Activated T-helper 2 cell treated with anti-CD3 and anti-CD28 coated beads, Interferon-gamma antibody, Interleukin-2, Interleukin-4, amounts not matched to agents 10 μg/mL and 5 μg/mL and 100 μg/mL, durations not matched to agents 14 hours and 24 hours and 36 hours (primary cell): ENCODE measurements around the gene SUGCT. TPM values are rescaled to one million over a fixed set of nuclear protein-coding genes. Genes with fewer than 3 reads are reported as not detected.

ENCODE experiments used
- DNase-seq: peaks from one replicate; pipeline ENCODE4 v3.0.0; 2021; ENCODE audit warnings: low spot score
- H3K27ac Mint-ChIP-seq: one replicate; pipeline ENCODE4 v1.8.0; 2021; ENCODE audit warnings: mixed read lengths
- H3K27me3 Mint-ChIP-seq: one replicate; pipeline ENCODE4 v1.8.0; 2021; ENCODE audit warnings: low read depth, mixed read lengths
- H3K36me3 Mint-ChIP-seq: one replicate; pipeline ENCODE4 v1.8.0; 2021; ENCODE audit warnings: low read depth, mixed read lengths
- H3K4me1 Mint-ChIP-seq: one replicate; pipeline ENCODE4 v1.8.0; 2021; ENCODE audit warnings: low read depth, mixed read lengths
- H3K4me3 Mint-ChIP-seq: one replicate; pipeline ENCODE4 v1.8.0; 2021; ENCODE audit warnings: low read depth, mild to moderate bottlenecking, moderate library complexity, mixed read lengths
- H3K9me3 Mint-ChIP-seq: one replicate; pipeline ENCODE4 v1.8.0; 2021; ENCODE audit warnings: mixed read lengths
- intact Hi-C: fragments of 100-400 bp; cut with micrococcal nuclease; formaldehyde crosslinking; loops from one replicate; pipeline ENCODE4 v1.15.1; 2023
- total RNA-seq: library from RNA; stranded (reverse); gene quantifications from 2 replicates; pipeline ENCODE4 v1.2.3, GENCODE V29; 2022

SUGCT gene
- total RNA-seq, 1 donor from 2014 or later, result 0.43 TPM

GRCh38 chr7:40763319-40764287 is 628.8 kb downstream of the SUGCT start:
- Mint-ChIP-seq H3K27ac (no peak overlapping the region), H3K36me3 (no peaks in the 10 kb centered on the region), H3K4me3 (no peak overlapping the region), H3K4me1 (no peaks in the 10 kb centered on the region), H3K9me3 (no peaks in the 10 kb centered on the region), H3K27me3 (no peaks in the 10 kb centered on the region)
- intact Hi-C loops, result loop anchor here (5.0 kb wide), 1 partner anchor 436 kb away; no protein-coding TSS in a partner anchor
- DNase-seq, result no peak

DNA sequence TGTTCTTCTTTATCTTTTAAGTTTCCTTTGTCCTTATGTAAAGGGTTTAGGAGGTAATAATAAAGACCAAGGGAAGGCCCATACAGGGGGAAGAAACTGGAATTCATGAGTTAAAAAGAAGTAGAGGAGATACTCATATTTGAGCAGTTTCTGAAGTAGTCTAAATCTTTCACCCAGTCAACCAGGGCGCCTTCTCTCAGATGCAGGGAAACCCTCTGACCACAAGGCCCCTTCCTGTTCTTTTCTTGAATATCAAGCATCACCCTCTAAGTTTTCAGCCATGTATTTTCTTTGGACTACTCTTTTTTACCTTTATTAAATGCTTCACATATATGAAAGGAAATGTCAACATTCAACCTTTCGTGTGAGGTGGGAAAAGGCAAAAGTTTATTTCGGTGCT is 630.8 kb downstream of the SUGCT start:
- H3K4me3 Mint-ChIP-seq, result no peak overlapping the region
- no peak overlapping the region for H3K27ac Mint-ChIP-seq
- intact Hi-C loops, result no loop called here
- H3K9me3 Mint-ChIP-seq, result no peaks in the 10 kb centered on the region
- no peaks in the 10 kb centered on the region for H3K4me1 Mint-ChIP-seq
- H3K27me3 Mint-ChIP-seq, result no peaks in the 10 kb centered on the region
- no peaks in the 10 kb centered on the region for H3K36me3 Mint-ChIP-seq
- no peak for DNase-seq

- Mint-ChIP-seq H3K9me3 (no peaks in the 10 kb centered on the region), H3K4me3 (no peak overlapping the region), H3K4me1 (no peaks in the 10 kb centered on the region), H3K27me3 (no peaks in the 10 kb centered on the region), H3K36me3 (no peaks in the 10 kb centered on the region), H3K27ac (no peak overlapping the region)
- DNase-seq, result no peak
- intact Hi-C loops, result no loop called here
Measured at GRCh38 chr7:40772096-40772495, 637.3 kb downstream of the SUGCT start.

- intact Hi-C loops, result no loop called here
- H3K9me3 Mint-ChIP-seq, result no peaks in the 10 kb centered on the region
- no peaks in the 10 kb centered on the region for H3K27me3 Mint-ChIP-seq
- DNase-seq, result no peak
- H3K4me1 Mint-ChIP-seq, result no peaks in the 10 kb centered on the region
- no peaks in the 10 kb centered on the region for H3K36me3 Mint-ChIP-seq
- no peak overlapping the region for H3K4me3 Mint-ChIP-seq
- no peak overlapping the region for H3K27ac Mint-ChIP-seq
Measured at GRCh38 chr7:40773656-40774055, 638.9 kb downstream of the SUGCT start.

DNA sequence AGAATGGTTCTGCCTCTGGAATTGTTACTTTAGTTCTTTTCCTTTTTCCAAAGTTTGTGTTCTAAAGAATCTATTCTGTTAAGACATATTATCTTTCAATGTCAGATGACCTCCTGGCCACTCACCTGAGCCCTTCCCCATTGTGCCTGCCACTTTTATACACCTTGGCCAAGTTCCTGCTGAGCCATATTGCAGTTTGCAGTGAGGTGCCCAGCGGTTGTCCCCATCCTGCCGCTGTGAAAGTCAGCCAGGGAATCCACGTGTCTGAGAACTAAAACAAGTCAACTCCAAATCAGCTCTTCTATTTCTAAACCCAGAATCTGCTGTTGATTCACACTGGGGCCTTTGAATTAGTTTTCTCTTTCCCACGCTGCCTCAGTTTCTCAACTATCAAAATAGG is 641.1 kb downstream of the SUGCT start:
- no peaks in the 10 kb centered on the region for H3K36me3 Mint-ChIP-seq
- no peaks in the 10 kb centered on the region for H3K9me3 Mint-ChIP-seq
- H3K4me1 Mint-ChIP-seq, result no peaks in the 10 kb centered on the region
- no peak for DNase-seq
- no peaks in the 10 kb centered on the region for H3K27me3 Mint-ChIP-seq
- no peak overlapping the region for H3K4me3 Mint-ChIP-seq
- intact Hi-C loops, result no loop called here
- H3K27ac Mint-ChIP-seq, result no peak overlapping the region

- Mint-ChIP-seq H3K4me3 (no peak overlapping the region), H3K27me3 (no peaks in the 10 kb centered on the region)
- intact Hi-C loops, result no loop called here
Measured at GRCh38 chr7:40777730-40778312, 643.0 kb downstream of the SUGCT start.

GRCh38 chr7:40780460-40780859 is 645.7 kb downstream of the SUGCT start:
- H3K9me3 Mint-ChIP-seq, result no peaks in the 10 kb centered on the region
- no peaks in the 10 kb centered on the region for H3K27me3 Mint-ChIP-seq
- no peak for DNase-seq
- H3K4me3 Mint-ChIP-seq, result no peak overlapping the region
- no peak overlapping the region for H3K27ac Mint-ChIP-seq
- no peaks in the 10 kb centered on the region for H3K4me1 Mint-ChIP-seq
- intact Hi-C loops, result no loop called here
- no peaks in the 10 kb centered on the region for H3K36me3 Mint-ChIP-seq

More at GRCh38 chr7:40777730-40778312, 643.0 kb downstream of the SUGCT start:
- no peaks in the 10 kb centered on the region for H3K4me1 Mint-ChIP-seq
- DNase-seq, result no peak
- H3K9me3 Mint-ChIP-seq, result no peaks in the 10 kb centered on the region
- no peak overlapping the region for H3K27ac Mint-ChIP-seq
- no peaks in the 10 kb centered on the region for H3K36me3 Mint-ChIP-seq

GRCh38 chr7:40782836-40783235 is 648.0 kb downstream of the SUGCT start:
- intact Hi-C loops, result no loop called here
- DNase-seq, result no peak
- no peaks in the 10 kb centered on the region for H3K9me3 Mint-ChIP-seq
- H3K27ac Mint-ChIP-seq, result no peak overlapping the region
- no peaks in the 10 kb centered on the region for H3K27me3 Mint-ChIP-seq
- H3K36me3 Mint-ChIP-seq, result no peaks in the 10 kb centered on the region
- no peak overlapping the region for H3K4me3 Mint-ChIP-seq
- H3K4me1 Mint-ChIP-seq, result no peaks in the 10 kb centered on the region

DNA sequence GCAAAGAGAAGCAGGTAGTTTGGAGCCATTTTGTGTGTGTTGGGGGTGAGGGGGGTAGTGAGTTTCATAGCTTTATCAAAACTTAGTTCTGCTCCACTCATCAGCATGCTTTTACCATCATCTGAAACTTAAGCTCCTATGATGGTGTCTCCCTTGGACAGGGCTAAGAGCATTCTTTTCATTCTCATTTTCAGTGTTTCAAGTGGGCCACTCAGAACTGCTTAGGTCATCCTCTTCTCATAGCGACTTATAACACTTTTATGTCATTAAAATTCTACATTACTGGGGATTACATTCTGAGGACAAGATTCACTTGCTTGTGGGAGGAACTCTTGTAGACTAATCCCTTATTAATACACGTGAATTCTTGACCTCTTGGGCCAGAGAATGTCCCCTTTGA is 649.4 kb downstream of the SUGCT start:
- no peak overlapping the region for H3K27ac Mint-ChIP-seq
- no peaks in the 10 kb centered on the region for H3K27me3 Mint-ChIP-seq
- intact Hi-C loops, result no loop called here
- H3K4me1 Mint-ChIP-seq, result no peaks in the 10 kb centered on the region
- no peaks in the 10 kb centered on the region for H3K9me3 Mint-ChIP-seq
- DNase-seq, result no peak
- H3K36me3 Mint-ChIP-seq, result no peaks in the 10 kb centered on the region
- H3K4me3 Mint-ChIP-seq, result no peak overlapping the region

- Mint-ChIP-seq H3K27me3 (no peaks in the 10 kb centered on the region), H3K4me3 (no peak overlapping the region), H3K36me3 (no peaks in the 10 kb centered on the region), H3K27ac (no peak overlapping the region), H3K9me3 (no peaks in the 10 kb centered on the region), H3K4me1 (no peaks in the 10 kb centered on the region)
- no peak for DNase-seq
- intact Hi-C loops, result no loop called here
Measured at GRCh38 chr7:40786909-40787308, 652.1 kb downstream of the SUGCT start.

- intact Hi-C loops, result no loop called here
Measured at GRCh38 chr7:40793132-40793531, 658.3 kb downstream of the SUGCT start.

GRCh38 chr7:40795607-40796006 is 660.8 kb downstream of the SUGCT start:
- no peak overlapping the region for H3K27ac Mint-ChIP-seq
- no peaks in the 10 kb centered on the region for H3K4me1 Mint-ChIP-seq
- no peak overlapping the region for H3K4me3 Mint-ChIP-seq
- H3K36me3 Mint-ChIP-seq, result no peaks in the 10 kb centered on the region
- intact Hi-C loops, result no loop called here
- H3K9me3 Mint-ChIP-seq, result no peaks in the 10 kb centered on the region
- DNase-seq, result no peak
- H3K27me3 Mint-ChIP-seq, result no peaks in the 10 kb centered on the region

More at GRCh38 chr7:40793132-40793531, 658.3 kb downstream of the SUGCT start:
- Mint-ChIP-seq H3K4me3 (no peak overlapping the region), H3K9me3 (no peaks in the 10 kb centered on the region), H3K4me1 (no peaks in the 10 kb centered on the region), H3K27ac (no peak overlapping the region), H3K27me3 (no peaks in the 10 kb centered on the region), H3K36me3 (no peaks in the 10 kb centered on the region)
- no peak for DNase-seq

DNA sequence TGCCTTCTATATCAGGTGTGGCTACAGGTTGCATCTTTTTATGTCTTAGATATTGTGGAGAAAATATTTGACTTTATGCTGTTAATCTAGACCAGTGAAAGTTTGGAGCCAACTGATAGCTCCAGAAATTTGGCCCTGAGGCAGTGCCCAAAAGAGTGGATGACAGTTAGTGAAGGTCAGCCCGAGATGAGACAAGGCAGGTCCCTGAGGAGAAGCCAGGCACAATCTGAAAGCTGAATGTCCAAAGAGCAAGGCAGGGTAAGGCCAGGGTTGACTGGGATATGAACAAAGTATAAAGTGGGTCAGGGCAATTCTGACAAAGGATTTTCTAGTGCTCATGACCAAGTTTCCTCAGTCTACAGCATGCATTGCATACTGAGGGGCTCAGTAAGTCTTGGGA is 661.9 kb downstream of the SUGCT start:
- no peak overlapping the region for H3K27ac Mint-ChIP-seq
- H3K9me3 Mint-ChIP-seq, result no peaks in the 10 kb centered on the region
- no peaks in the 10 kb centered on the region for H3K36me3 Mint-ChIP-seq
- DNase-seq, result no peak
- intact Hi-C loops, result no loop called here
- H3K4me1 Mint-ChIP-seq, result no peaks in the 10 kb centered on the region
- no peak overlapping the region for H3K4me3 Mint-ChIP-seq
- H3K27me3 Mint-ChIP-seq, result no peaks in the 10 kb centered on the region
